PFSK-1 (cell line): ENCODE data around the gene PLB1.

Source experiments
- FOXP2 ChIP-seq: optimal IDR thresholded peaks from 2 replicates; pipeline ENCODE3; 2011; ENCODE audit warnings: borderline replicate concordance, control low read depth, inconsistent platforms; ENCODE audit not compliant: insufficient read depth; ENCODE audit errors: extremely low read length, extremely low read depth
- POLR2AphosphoS5 ChIP-seq: IDR thresholded peaks from 2 replicates; pipeline ENCODE4 v1.6.1; 2012; ENCODE audit warnings: low read depth, mild to moderate bottlenecking, control low read depth, low read length, moderate library complexity
- REST ChIP-seq, 2 experiments: IDR thresholded peaks; 2 replicates each; pipeline versions ENCODE4 v1.6.1 to v1.8.0; 2011 to 2012; ENCODE audit warnings: low read depth in 2 of 2, low read length in 2 of 2, control low read depth in 1 of 2, inconsistent platforms in 1 of 2, mild to moderate bottlenecking in 1 of 2, moderate library complexity in 1 of 2; ENCODE audit not compliant: insufficient read depth in 1 of 2
- SIN3A ChIP-seq: IDR thresholded peaks from 2 replicates; pipeline ENCODE4 v1.6.1; 2012; ENCODE audit warnings: mild to moderate bottlenecking, low read length, moderate library complexity, borderline replicate concordance; ENCODE audit not compliant: insufficient read depth
- TAF1 ChIP-seq: IDR thresholded peaks from 2 replicates; pipeline ENCODE4 v1.6.1; 2012; ENCODE audit warnings: low read length, control low read depth, borderline replicate concordance; ENCODE audit not compliant: insufficient read depth

Gene PLB1

DNA sequence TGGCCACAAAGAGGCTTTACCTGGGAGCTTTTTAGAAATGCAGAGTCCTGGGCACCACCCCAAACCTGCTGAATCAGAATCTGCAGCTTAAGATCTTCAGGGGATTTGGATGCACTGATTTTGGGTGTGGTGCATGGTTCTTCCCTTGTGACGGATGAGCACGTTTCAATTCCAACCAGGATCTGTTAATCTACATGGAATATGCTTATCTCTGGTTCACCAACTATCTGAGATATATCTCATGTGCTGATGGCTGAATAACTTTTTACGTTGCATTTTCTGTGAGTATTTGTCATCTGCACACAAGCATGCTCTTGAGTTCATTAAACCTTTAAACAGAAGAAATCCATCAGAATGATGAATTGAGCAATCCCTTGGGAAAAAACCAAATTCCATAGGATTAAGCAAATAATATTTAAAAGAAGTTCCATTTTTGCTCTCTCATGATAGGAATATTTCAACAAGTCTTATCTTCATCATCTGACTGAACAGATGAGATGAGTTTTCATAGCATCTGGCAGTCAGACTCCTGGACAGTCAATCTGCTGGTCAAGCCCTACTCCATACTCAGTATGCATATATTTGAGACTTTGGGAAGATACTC is 120.6 kb downstream of the PLB1 start:
- TF ChIP-seq REST (IDR thresholded peaks at IDR 0.05; ENCODE audit: insufficient read depth in 1 of 2, low read depth in 2 of 2, low read length in 2 of 2) (no peak), SIN3A (no peak), TAF1 (no peak), POLR2AphosphoS5 (no peak), FOXP2 (no peak)

GRCh38 chr2:28617502-28618184 is 121.8 kb downstream of the PLB1 start:
- TF ChIP-seq REST (IDR thresholded peaks at IDR 0.05; ENCODE audit: insufficient read depth in 1 of 2, low read depth in 2 of 2, low read length in 2 of 2) (no peak), SIN3A (no peak), FOXP2 (no peak), POLR2AphosphoS5 (no peak), TAF1 (no peak)

GRCh38 chr2:28618221-28619141 is 122.6 kb downstream of the PLB1 start:
- no peak for TF ChIP-seq FOXP2
- no peak for TF ChIP-seq REST (IDR thresholded peaks at IDR 0.05; ENCODE audit: insufficient read depth in 1 of 2, low read depth in 2 of 2, low read length in 2 of 2)
- TF ChIP-seq TAF1: no peak
- TF ChIP-seq SIN3A: no peak
- TF ChIP-seq POLR2AphosphoS5: no peak

GRCh38 chr2:28619213-28620196 is 123.6 kb downstream of the PLB1 start:
- TF ChIP-seq FOXP2 (no peak), SIN3A (no peak)

GRCh38 chr2:28620291-28620793 is 124.5 kb downstream of the PLB1 start:
- no peak for TF ChIP-seq FOXP2
- TF ChIP-seq TAF1: no peak
- TF ChIP-seq SIN3A: no peak
- TF ChIP-seq REST (IDR thresholded peaks at IDR 0.05; ENCODE audit: insufficient read depth in 1 of 2, low read depth in 2 of 2, low read length in 2 of 2): no peak
- TF ChIP-seq POLR2AphosphoS5: no peak
